Thyroid gland (tissue), 4 donors: ENCODE measurements around the gene CYP2D6. TPM values are rescaled to one million over a fixed set of nuclear protein-coding genes. Genes with fewer than 3 reads are reported as not detected.

ENCODE experiments used
- DNase-seq, 2 donors: peaks; one replicate each; pipeline ENCODE4 v3.0.0-alpha.2; 2019
- H3K27ac ChIP-seq, 3 donors: fragments of 200-600 bp; sonication (generic); 1 replicate in 2 of 3; 2 replicates in 1 of 3; pipeline ENCODE4 v1.5.1; 2016 to 2019; ENCODE audit warnings: mild to moderate bottlenecking in 1 of 3, moderate library complexity in 1 of 3
- H3K27me3 ChIP-seq: fragments of 200-600 bp; sonication (generic); one replicate; pipeline ENCODE4 v1.5.1; 2019
- H3K36me3 ChIP-seq, 2 donors: fragments of 200-600 bp; sonication (generic); one replicate each; pipeline ENCODE4 v1.5.1; 2016 to 2019
- H3K4me1 ChIP-seq, 2 donors: fragments of 200-600 bp; sonication (generic); one replicate each; pipeline ENCODE4 v1.5.1; 2017 to 2019
- H3K4me3 ChIP-seq, 3 donors: fragments of 200-600 bp; sonication (generic); replicated peaks in 1 of 3; 1 replicate in 2 of 3; 2 replicates in 1 of 3; pipeline ENCODE4 v1.5.1; 2016; ENCODE audit warnings: mild to moderate bottlenecking in 1 of 3
- H3K9me3 ChIP-seq: fragments of 200-600 bp; sonication (generic); one replicate; pipeline ENCODE4 v1.5.1; 2017
- CTCF ChIP-seq, 6 experiments: fragments of 200-600 bp in 3 of 6; fragments of 450-650 bp in 3 of 6; sonication (generic) in 3 of 6; IDR thresholded peaks; one replicate each; pipeline ENCODE4 v1.5.1; 2016 to 2019; ENCODE audit warnings: antibody characterized with exemption in 6 of 6, mild to moderate bottlenecking in 2 of 6, inconsistent platforms in 1 of 6, moderate library complexity in 1 of 6
- POLR2A ChIP-seq, 2 donors: fragments of 450-650 bp; IDR thresholded peaks; one replicate each; pipeline ENCODE4 v1.6.1; 2017; ENCODE audit warnings: antibody characterized with exemption in 2 of 2, mild to moderate bottlenecking in 2 of 2, moderate library complexity in 1 of 2
- WGBS, 2 donors: methylation state at CpG; one replicate each; pipeline ENCODE4 v1.1.5; 2017; 5-methylcytosine and 5-hydroxymethylcytosine counted together
- intact Hi-C: fragments of 100-400 bp; cut with DNase I; formaldehyde crosslinking; loops from one replicate; pipeline ENCODE4 v1.15.1; 2023
- total RNA-seq, 4 donors: library from RNA; depleted of rRNA; stranded (reverse); fragments of >200 nt; gene quantifications; one replicate each; pipeline ENCODE4 v1.2.3, GENCODE V29; 2016

The CYP2D6 gene
- total RNA-seq, 4 donors from 2014 or later = 0.73 to 2.7 (median 1.6) TPM

DNA sequence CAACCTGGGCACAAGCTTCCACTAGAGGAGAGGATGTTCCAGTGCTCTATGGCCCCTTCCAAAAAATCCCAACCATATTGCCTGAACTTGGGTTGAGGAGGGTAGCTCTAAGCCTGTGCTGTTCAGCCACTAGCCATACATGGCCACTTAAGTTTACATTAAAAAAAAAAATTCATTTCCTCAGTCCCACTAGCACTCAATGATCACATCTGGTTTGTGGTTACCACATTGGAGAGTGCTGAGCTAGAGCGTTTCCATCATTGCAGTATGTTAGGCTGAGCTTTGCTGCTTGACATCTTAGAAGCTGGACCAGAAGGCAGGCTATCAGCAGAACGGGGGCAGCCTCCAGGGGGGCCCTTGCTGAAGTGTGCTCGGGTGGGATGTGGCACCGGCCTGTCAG lies 43.5 kb upstream of the CYP2D6 start:
- Histone ChIP-seq H3K9me3 (no peaks in the 10 kb centered on the region), H3K27ac (no peak overlapping the region), H3K4me1 (no peaks in the 10 kb centered on the region), H3K27me3 (no peaks in the 10 kb centered on the region), H3K4me3 (no peak overlapping the region), H3K36me3 (no peaks in the 10 kb centered on the region)
- no peak for TF ChIP-seq POLR2A (IDR thresholded peaks at IDR 0.05)
- no peak for TF ChIP-seq CTCF (IDR thresholded peaks at IDR 0.05)
- DNase-seq = no peak
- 87 to 95% methylated on average over 4 of the region's 4 CpGs for WGBS, 2 donors
- intact Hi-C loops = no loop called here

GRCh38 chr22:42173183-42173926 lies 42.7 kb upstream of the CYP2D6 start:
- WGBS, 2 donors = 86 to 93% methylated on average over 5 to 6 of the region's 6 CpGs
- no peak for TF ChIP-seq CTCF (IDR thresholded peaks at IDR 0.05)
- no peak for TF ChIP-seq POLR2A (IDR thresholded peaks at IDR 0.05)
- no peak for DNase-seq
- Histone ChIP-seq H3K27ac (no peak overlapping the region), H3K4me3 (no peak overlapping the region), H3K27me3 (no peaks in the 10 kb centered on the region), H3K9me3 (no peaks in the 10 kb centered on the region), H3K4me1 (no peaks in the 10 kb centered on the region), H3K36me3 (no peaks in the 10 kb centered on the region)
- intact Hi-C loops = no loop called here

DNA sequence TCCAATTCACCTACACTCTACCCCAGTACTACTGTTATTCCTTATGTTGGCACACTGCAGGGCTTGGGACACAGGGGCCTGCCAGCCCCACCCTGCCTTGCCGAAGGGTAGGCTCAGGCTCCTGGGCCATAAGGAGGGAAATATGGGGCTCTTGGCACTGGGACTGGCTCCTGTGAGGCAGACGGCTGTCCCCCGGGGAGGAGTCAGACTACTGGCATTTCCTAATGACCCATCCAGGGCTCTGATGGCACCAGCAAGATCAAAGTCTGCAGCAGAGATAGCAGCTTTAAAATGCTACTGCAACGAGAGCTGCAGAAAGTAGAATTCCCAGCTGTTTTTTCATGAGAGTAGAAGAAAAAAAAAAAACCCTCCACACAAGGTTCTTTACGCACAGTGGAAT lies 42.2 kb upstream of the CYP2D6 start:
- WGBS, 2 donors = 72 to 76% methylated on average over 4 to 5 of the region's 5 CpGs
- no peaks in the 10 kb centered on the region for H3K36me3 ChIP-seq
- H3K27ac ChIP-seq = no peak overlapping the region
- H3K27me3 ChIP-seq = no peaks in the 10 kb centered on the region
- H3K4me1 ChIP-seq = no peaks in the 10 kb centered on the region
- TF ChIP-seq CTCF (IDR thresholded peaks at IDR 0.05) = no peak
- no peak for TF ChIP-seq POLR2A (IDR thresholded peaks at IDR 0.05)
- intact Hi-C loops = no loop called here
- H3K4me3 ChIP-seq = no peak overlapping the region
- H3K9me3 ChIP-seq = no peaks in the 10 kb centered on the region
- DNase-seq = no peak

DNA sequence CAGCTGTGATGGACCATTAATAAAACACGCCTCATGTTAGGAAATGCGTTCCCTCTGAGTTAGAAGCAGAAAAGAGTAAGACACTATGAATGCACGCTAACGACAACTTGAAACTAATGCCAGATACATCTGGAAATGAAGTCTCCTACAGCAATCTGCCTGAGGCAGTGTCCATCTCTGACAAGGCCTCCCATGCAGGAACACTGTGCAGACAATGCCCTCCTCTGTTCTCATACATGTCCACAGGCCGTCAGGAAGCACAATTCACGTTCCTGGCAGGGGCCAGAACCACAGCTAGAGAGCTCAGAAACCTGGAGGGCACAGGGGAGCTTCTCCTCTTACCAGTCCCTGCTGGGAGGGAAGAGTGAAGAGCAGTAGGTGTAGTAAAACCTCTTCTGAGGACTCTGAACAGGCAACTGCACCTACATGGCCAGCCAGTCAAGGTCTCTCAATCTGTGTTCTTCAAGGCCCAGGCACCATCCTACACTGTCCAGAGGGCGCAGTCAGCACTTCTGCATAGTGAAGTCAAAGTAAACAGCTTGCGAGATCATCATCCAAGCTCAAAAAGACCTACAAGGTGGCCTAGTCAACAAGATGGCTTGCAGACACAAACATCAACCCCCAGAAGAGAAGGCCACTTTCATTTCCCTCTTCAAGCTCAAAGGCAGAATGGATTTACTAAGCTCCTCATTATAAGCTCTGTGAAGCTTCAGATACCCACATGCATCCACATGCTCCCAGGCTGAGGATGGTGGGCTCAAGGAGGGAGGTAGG lies 41.5 kb upstream of the CYP2D6 start:
- WGBS, 2 donors = 94 to 96% methylated on average over 7 to 8 of the region's 8 CpGs
- no peak for TF ChIP-seq POLR2A (IDR thresholded peaks at IDR 0.05)
- TF ChIP-seq CTCF (IDR thresholded peaks at IDR 0.05) = no peak
- no peaks in the 10 kb centered on the region for H3K36me3 ChIP-seq
- peaks cover 3 to 4% of the 10 kb centered on the region in 2 donors for H3K4me1 ChIP-seq
- H3K9me3 ChIP-seq = no peaks in the 10 kb centered on the region
- intact Hi-C loops = no loop called here
- no peak overlapping the region for H3K4me3 ChIP-seq
- DNase-seq = no peak
- H3K27ac ChIP-seq = no peak overlapping the region
- no peaks in the 10 kb centered on the region for H3K27me3 ChIP-seq

GRCh38 chr22:42171417-42171816 lies 40.8 kb upstream of the CYP2D6 start:
- H3K27me3 ChIP-seq = no peaks in the 10 kb centered on the region
- H3K36me3 ChIP-seq = no peaks in the 10 kb centered on the region
- 82 to 90% methylated on average over 5 of the region's 5 CpGs for WGBS, 2 donors
- no peak for DNase-seq
- H3K9me3 ChIP-seq = no peaks in the 10 kb centered on the region
- TF ChIP-seq POLR2A (IDR thresholded peaks at IDR 0.05) = no peak
- no peak for TF ChIP-seq CTCF (IDR thresholded peaks at IDR 0.05)
- intact Hi-C loops = no loop called here
- H3K27ac ChIP-seq = no peak overlapping the region
- H3K4me3 ChIP-seq = no peak overlapping the region
- H3K4me1 ChIP-seq = peaks cover 8 to 10% of the 10 kb centered on the region in 2 donors
